CD4-positive, alpha-beta T cell treated with Interleukin-6 at 100 ng/mL for 8 hours (primary cell): ENCODE data around the gene CSAG1.
"Not testable (repeated sequence)": the region's sequence is repeated elsewhere in the genome, so short reads cannot be mapped to it uniquely, and the experiment has no call there.

ENCODE experiments used
- DNase-seq: peaks from one replicate; pipeline ENCODE4 v3.0.0-alpha.2; 2020; ENCODE audit warnings: mixed read lengths, low spot score

The CSAG1 gene, protein sequence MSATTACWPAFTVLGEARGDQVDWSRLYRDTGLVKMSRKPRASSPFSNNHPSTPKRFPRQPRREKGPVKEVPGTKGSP

DNA sequence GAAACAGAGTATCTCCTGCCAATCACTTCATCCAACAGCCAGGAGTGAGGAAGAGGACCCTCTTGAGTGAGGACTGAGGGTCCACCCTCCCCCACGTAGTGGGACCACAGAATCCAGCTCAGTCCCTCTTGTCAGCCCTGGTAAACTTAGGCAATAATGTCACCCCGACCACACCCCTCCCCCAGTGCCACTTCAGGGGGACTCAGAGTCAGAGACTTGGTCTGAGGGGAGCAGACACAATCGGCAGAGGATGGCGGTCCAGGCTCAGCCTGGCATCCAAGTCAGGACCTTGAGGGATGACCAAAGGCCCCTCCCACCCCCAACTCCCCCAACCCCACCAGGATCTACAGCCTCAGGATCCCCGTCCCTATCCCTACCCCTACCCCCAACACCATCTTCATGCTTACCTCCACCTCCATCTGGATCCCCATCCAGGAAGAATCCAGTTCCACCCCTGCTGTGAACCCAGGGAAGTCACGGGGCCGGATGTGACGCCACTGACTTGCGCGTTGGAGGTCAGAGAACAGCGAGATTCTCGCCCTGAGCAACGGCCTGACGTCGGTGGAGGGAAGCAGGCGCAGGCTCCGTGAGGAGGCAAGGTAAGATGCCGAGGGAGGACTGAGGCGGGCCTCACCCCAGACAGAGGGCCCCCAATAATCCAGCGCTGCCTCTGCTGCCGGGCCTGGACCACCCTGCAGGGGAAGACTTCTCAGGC is at the start of gene CSAG1, which contains the start of gene MAGEA12:
Gene CSAG1, minus strand, starts transcription at position 461 of the 715 bp plus-strand sequence. CDS start 1,261 bp downstream, outside the sequence.
Gene MAGEA12, plus strand, starts transcription at position 497 of the 715 bp plus-strand sequence. CDS start 2,405 bp downstream, outside the sequence.
- no peak for DNase-seq

DNA sequence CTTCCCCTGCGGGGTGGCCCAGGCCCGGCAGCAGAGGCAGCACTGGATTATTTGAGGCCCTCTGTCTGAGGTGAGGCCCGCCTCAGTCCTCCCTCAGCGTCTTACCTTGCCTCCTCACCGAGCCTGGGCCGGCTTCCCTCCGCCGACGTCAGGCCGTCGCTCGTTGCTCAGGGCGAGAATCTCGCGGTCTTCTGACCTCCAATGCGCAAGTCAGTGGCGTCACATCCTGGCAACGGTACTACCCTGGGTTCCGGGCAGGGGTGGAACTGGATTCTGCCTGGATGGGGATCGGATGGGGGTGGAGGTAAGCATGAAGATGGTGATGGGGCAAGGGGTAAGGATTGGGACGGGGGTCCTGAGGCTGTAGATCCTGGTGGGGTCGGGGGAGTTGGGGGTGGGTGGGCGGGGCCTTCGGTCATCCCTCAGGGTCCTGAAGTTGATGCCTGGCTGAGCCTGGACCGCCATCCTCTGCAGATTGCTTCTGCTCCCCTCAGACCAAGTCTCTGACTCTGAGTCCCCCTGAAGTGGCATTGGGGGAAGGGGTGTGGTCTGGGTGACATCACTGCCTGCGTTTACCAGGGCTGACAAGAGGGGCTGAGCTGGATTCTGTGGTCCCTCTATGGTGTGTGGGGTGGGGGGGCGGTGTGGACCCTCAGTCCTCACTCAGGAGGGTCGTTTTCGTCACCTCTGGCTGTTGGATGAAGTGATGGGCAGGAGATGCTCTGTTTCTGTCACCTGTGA is 36.2 kb upstream of the CSAG1 start, which contains the start of gene MAGEA6:
Gene MAGEA6, minus strand, starts transcription at position 141 of the 741 bp plus-strand sequence. CDS start 2,039 bp downstream, outside the sequence.
- not testable (repeated sequence) for DNase-seq

DNA sequence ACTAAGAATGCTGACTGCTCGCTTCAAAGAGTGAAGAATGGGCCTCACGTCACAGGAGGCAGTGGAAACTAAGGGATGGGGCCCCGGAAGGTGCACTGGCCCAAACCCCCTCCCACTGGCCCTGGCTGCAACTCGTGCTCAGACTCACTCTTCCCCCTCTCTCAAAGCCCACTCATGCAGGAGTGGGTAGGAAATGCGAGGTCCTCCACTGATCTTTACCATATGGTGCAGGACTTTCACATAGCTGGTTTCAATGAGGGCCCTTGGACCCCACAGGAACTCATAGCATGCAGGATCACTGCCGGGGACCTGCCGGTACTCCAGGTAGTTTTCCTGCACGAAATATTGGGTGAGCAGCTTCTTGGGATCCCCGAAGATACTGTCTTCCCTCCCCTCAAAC is 33.0 kb upstream of the CSAG1 start:
- DNase-seq, result not testable (repeated sequence)

DNA sequence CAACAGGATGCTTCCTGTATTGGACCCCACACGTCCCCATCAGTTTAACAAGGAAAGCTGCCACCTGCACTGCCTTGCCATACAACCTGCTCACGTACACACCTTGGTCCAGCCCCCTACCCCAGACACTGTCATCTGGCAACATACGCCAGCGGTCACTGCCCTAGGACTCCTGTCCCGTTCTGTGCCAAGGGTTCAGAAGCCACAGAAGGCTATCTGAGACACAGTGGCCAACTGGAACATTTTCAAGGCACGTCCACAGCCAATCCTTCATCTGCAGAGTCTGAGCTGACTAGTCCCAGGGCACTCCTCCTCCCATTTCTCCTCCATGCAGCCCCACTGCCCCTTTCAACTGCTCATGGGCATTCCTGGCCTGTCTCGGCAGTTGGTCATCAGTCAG is 28.1 kb upstream of the CSAG1 start:
- DNase-seq, result not testable (repeated sequence)

DNA sequence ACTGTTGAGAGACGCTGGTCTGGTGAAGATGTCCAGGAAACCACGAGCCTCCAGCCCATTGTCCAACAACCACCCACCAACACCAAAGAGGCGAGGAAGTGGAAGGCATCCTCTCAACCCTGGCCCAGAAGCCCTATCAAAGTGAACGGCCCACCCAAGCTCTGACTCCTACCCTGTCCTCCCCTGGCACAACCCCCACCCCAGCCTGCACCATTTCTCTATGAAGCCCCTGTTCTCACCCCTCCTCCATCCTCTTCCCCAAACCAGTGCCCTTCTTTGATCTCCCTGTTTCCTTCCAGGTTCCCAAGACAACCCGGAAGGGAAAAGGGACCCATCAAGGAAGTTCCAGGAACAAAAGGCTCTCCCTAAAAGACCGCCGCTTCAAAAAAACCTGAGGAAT is 26.0 kb upstream of the CSAG1 start:
- DNase-seq, result not testable (repeated sequence)

DNA sequence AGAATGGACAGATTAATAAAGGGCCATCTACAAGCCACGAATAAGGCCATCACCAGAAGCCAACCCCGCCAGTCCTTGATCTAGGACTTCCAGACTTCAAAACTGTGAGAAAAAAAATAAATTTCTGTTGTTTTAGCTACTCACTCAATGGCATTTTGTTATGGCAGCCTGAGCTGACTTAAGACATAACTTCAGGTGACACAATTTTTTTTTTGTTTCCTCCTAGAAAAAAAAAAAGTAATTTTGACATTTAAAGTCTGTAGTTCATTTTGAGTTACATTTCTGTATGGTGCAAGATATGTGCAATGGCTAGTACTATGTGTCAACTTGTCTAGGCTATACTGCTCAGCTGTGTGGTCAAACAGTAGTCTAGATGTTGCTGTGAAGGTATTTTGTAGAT is 25.4 kb upstream of the CSAG1 start, which contains the start of gene CSAG3:
Gene CSAG3, plus strand, starts transcription at position 301 of the 400 bp plus-strand sequence.
- DNase-seq, result not testable (repeated sequence)

DNA sequence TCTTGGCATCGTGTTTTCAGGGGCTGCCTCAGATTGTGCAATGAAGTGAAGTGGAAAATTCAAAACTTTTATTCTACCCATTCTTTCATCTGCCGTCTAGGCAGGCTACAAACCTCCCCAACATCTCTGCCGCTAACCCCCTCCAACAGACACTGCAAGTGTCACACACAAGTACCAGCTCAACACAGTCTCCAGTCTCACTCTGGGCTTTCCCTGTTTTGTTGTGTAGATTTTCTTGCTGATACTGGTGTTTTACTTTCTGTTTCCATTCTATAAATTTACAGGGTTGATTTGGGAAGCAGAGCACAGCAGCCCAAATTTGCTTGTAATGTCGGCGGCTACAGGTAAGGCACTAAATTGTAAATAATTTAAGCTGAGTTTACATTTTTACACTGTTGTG is 21.4 kb upstream of the CSAG1 start:
- not testable (repeated sequence) for DNase-seq

DNA sequence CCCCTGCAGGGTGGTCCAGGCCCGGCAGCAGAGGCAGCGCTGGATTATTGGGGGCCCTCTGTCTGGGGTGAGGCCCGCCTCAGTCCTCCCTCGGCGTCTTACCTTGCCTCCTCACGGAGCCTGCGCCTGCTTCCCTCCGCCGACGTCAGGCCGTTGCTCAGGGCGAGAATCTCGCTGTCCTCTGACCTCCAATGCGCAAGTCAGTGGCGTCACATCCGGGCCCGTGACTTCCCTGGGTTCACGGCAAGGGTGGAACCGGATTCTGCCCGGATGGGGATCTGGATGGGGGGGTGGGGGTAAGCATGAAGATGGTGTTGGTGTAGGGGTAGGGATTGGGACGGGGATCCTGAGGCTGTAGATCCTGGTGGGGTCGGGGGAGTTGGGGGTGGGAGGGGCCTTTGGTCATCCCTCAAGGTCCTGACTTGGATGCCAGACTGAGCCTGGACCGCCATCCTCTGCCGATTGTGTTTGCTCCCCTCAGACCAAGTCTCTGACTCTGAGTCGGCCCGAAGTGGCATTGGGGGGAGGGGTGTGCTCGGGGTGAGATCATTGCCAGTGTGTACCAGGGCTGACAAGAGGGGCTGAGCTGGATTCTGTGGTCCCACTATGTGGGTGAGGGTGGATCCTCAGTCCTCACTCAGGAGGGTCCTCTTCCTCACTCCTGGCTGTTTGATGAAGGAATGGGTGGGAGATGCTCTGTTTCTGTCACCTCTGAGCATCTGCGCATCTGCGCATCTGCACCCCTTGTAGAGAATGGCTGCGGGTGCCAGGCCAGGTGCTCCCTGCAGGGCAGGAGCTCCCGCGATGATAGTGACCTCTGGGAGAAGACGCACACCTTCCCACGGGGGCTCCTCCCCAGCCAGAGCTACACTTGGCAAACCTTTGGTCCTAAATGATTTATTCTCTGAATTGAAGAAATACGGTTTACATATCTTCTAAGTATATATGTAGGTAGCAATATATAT is 20.4 kb upstream of the CSAG1 start, which contains the start of gene MAGEA2:
Gene MAGEA2, minus strand, starts transcription at position 157 of the 965 bp plus-strand sequence. CDS start 2,479 bp downstream, outside the sequence.
- not testable (repeated sequence) for DNase-seq

DNA sequence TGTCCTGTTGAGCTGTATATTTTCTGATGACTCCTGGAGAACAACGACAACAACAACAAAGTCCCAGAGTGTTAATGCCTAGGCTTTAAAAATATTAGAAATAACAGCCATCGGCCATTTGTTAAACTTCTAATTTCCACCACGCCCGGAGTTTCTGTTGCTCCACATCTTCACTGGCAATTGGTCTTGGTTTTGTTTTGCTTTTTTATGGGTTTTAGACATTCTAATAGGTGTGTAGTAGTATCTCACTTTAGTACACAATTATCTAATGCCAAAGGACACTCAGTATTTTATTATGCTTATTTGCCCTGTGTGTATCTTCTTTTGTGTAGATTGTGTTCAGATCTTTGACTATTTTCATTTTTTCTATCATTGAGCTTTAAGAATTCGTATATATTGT is 5.0 kb upstream of the CSAG1 start:
- no peak for DNase-seq

DNA sequence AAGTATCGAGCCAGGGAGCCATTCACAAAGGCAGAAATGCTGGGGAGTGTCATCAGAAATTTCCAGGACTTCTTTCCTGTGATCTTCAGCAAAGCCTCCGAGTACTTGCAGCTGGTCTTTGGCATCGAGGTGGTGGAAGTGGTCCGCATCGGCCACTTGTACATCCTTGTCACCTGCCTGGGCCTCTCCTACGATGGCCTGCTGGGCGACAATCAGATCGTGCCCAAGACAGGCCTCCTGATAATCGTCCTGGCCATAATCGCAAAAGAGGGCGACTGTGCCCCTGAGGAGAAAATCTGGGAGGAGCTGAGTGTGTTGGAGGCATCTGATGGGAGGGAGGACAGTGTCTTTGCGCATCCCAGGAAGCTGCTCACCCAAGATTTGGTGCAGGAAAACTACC is 3.0 kb upstream of the CSAG1 start:
- DNase-seq, result not testable (repeated sequence)

DNA sequence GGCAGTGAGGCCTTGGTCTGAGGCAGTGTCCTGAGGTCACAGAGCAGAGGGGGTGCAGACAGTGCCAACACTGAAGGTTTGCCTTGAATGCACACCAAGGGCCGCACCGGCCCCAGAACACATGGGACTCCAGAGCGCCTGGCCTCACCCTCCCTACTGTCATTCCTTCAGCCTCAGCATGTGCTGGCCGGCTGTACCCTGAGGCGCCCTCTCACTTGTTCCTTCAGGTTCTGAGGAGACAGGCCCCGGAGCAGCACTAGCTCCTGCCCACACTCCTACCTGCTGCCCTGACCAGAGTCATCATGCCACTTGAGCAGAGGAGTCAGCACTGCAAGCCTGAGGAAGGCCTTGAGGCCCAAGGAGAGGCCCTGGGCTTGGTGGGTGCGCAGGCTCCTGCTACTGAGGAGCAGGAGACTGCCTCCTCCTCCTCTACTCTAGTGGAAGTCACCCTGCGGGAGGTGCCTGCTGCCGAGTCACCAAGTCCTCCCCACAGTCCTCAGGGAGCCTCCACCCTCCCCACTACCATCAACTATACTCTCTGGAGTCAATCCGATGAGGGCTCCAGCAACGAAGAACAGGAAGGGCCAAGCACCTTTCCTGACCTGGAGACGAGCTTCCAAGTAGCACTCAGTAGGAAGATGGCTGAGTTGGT is 2.5 kb upstream of the CSAG1 start:
- DNase-seq, result no peak

DNA sequence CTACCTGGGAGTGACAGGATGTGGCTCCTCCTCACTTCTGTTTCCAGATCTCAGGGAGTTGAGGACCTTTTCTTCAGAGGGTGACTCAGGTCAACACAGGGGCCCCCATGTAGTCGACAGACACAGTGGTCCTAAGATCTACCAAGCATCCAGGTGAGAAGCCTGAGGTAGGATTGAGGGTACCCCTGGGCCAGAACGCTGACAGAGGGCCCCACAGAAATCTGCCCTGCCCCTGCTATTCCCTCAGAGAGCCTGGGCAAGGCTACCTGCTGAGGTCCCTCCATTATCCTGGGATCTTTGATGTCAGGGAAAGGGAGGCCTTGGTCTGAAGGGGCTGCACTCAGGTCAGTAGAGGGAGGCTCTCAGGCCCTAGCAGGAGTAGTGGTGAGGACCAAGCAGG is 1.6 kb upstream of the CSAG1 start:
- no peak for DNase-seq

DNA sequence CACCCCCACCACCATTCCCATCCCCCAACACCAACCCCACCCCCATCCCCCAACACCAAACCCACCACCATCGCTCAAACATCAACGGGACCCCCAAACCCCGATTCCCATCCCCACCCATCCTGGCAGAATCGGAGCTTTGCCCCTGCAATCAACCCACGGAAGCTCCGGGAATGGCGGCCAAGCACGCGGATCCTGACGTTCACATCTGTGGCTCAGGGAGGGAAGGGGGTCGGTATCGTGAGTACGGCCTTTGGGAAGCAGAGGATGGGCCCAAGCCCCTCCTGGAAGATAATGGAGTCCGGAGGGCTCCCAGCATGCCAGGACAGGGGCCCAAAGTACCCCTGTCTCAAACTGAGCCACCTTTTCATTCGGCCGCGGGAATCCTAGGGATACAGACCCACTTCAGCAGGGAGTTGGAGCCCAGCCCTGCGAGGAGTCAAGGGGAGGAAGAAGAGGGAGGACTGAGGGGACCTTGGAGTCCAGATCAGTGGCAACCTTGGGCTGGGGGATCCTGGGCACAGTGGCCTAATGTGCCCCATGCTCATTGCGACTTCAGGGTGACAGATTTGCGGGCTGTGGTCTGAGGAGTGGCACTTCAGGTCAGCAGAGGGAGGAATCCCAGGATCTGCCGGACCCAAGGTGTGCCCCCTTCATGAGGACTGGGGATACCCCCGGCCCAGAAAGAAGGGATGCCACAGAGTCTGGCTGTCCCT is 780 bp upstream of the CSAG1 start:
- not testable (repeated sequence) for DNase-seq

DNA sequence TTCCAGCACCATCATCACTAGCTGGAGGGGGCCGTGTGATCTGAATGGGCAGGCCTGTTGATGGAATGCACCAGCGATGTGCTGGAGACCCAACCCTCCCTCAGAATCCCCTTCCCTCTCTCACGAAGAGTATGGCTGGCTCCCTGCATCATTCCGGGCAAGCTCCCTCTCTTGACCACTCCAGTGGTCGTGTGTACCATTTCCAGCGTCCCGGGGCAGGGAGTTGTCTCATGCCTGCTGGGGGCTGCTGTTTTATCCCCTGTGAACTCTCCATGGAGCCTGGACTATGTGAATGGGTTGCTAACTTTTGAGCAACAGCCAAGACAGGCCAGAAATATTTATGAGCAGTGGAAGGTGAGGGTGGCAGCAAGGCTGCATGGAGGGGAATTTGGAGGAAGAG is 8.1 kb downstream of the CSAG1 start:
- DNase-seq, result no peak

DNA sequence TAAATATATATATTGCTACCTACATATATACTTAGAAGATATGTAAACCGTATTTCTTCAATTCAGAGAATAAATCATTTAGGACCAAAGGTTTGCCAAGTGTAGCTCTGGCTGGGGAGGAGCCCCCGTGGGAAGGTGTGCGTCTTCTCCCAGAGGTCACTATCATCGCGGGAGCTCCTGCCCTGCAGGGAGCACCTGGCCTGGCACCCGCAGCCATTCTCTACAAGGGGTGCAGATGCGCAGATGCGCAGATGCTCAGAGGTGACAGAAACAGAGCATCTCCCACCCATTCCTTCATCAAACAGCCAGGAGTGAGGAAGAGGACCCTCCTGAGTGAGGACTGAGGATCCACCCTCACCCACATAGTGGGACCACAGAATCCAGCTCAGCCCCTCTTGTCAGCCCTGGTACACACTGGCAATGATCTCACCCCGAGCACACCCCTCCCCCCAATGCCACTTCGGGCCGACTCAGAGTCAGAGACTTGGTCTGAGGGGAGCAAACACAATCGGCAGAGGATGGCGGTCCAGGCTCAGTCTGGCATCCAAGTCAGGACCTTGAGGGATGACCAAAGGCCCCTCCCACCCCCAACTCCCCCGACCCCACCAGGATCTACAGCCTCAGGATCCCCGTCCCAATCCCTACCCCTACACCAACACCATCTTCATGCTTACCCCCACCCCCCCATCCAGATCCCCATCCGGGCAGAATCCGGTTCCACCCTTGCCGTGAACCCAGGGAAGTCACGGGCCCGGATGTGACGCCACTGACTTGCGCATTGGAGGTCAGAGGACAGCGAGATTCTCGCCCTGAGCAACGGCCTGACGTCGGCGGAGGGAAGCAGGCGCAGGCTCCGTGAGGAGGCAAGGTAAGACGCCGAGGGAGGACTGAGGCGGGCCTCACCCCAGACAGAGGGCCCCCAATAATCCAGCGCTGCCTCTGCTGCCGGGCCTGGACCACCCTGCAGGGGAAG is 19.4 kb downstream of the CSAG1 start, which contains the start of gene MAGEA2B:
Gene MAGEA2B, plus strand, starts transcription at position 814 of the 973 bp plus-strand sequence. CDS start 2,479 bp downstream, outside the sequence.
- DNase-seq, result not testable (repeated sequence)

DNA sequence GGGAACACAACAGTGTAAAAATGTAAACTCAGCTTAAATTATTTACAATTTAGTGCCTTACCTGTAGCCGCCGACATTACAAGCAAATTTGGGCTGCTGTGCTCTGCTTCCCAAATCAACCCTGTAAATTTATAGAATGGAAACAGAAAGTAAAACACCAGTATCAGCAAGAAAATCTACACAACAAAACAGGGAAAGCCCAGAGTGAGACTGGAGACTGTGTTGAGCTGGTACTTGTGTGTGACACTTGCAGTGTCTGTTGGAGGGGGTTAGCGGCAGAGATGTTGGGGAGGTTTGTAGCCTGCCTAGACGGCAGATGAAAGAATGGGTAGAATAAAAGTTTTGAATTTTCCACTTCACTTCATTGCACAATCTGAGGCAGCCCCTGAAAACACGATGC is 20.3 kb downstream of the CSAG1 start:
- DNase-seq, result not testable (repeated sequence)

DNA sequence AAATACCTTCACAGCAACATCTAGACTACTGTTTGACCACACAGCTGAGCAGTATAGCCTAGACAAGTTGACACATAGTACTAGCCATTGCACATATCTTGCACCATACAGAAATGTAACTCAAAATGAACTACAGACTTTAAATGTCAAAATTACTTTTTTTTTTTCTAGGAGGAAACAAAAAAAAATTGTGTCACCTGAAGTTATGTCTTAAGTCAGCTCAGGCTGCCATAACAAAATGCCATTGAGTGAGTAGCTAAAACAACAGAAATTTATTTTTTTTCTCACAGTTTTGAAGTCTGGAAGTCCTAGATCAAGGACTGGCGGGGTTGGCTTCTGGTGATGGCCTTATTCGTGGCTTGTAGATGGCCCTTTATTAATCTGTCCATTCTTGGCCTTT is 24.3 kb downstream of the CSAG1 start, which contains the start of gene CSAG2:
Gene CSAG2, minus strand, starts transcription at position 101 of the 400 bp plus-strand sequence. CDS start 161 bp downstream, outside the sequence.
- not testable (repeated sequence) for DNase-seq

DNA sequence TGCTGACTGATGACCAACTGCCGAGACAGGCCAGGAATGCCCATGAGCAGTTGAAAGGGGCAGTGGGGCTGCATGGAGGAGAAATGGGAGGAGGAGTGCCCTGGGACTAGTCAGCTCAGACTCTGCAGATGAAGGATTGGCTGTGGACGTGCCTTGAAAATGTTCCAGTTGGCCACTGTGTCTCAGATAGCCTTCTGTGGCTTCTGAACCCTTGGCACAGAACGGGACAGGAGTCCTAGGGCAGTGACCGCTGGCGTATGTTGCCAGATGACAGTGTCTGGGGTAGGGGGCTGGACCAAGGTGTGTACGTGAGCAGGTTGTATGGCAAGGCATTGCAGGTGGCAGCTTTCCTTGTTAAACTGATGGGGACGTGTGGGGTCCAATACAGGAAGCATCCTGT is 27.0 kb downstream of the CSAG1 start:
- not testable (repeated sequence) for DNase-seq

DNA sequence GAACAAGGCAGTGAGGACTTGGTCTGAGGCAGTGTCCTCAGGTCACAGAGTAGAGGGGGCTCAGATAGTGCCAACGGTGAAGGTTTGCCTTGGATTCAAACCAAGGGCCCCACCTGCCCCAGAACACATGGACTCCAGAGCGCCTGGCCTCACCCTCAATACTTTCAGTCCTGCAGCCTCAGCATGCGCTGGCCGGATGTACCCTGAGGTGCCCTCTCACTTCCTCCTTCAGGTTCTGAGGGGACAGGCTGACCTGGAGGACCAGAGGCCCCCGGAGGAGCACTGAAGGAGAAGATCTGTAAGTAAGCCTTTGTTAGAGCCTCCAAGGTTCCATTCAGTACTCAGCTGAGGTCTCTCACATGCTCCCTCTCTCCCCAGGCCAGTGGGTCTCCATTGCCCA is 33.1 kb downstream of the CSAG1 start:
- not testable (repeated sequence) for DNase-seq
